ENCODE measurements around the gene TRAK2. TPM values are rescaled to one million over a fixed set of nuclear protein-coding genes. Genes with fewer than 3 reads are reported as not detected.

The TRAK2 gene
- polyA plus RNA-seq, 1 of the 3 experiments (the other 2 are of a cell fraction): 10.4 TPM

GRCh38 chr2:201345625-201346213 lies 105.5 kb downstream of the TRAK2 start:
- TF ChIP-seq FOXM1 (IDR thresholded peaks at IDR 0.05; ENCODE audit: low read depth) (no peak), SIN3A (IDR thresholded peaks at IDR 0.05; ENCODE audit: borderline replicate concordance, low read depth, low read length) (no peak), TEAD4 (IDR thresholded peaks at IDR 0.05; ENCODE audit: borderline replicate concordance, insufficient read depth) (no peak), PBX3 (IDR thresholded peaks at IDR 0.05) (no peak)
- H3K4me1 ChIP-seq (ENCODE audit: control insufficient read depth in 1 of 2, insufficient read depth in 2 of 2, low read depth in 1 of 2, low read length in 1 of 2): no peaks in the 10 kb centered on the region
- ChIA-PET CTCF (interaction anchor here (1.1 kb wide), 1 partner anchor 126 kb away, joined by 3 read pairs; no protein-coding TSS in a partner anchor), POLR2A (interaction anchor here (1.2 kb wide), 1 partner anchor 9 kb away, joined by 3 read pairs; no protein-coding TSS in a partner anchor)
- DNase-seq: no peak
- no peak overlapping the region for H3K9ac ChIP-seq
- H3F3A ChIP-seq (replicated peaks; ENCODE audit: insufficient read depth): no peaks in the 10 kb centered on the region
- peaks cover 3 to 8% of the 10 kb centered on the region in 2 experiments for H3K36me3 ChIP-seq (replicated peaks in 1 of 2; ENCODE audit: control insufficient read depth in 1 of 2, insufficient read depth in 2 of 2, low read length in 1 of 2)
- no peak overlapping the region for H3K27ac ChIP-seq (ENCODE audit: low read depth in 2 of 2, low read length in 1 of 2)
- 89% methylated on average over 7 of the region's 7 CpGs for WGBS (ENCODE audit: low lambda C conversion rate)
- H2AFZ ChIP-seq (ENCODE audit: low read depth): no peak overlapping the region
- no peaks in the 10 kb centered on the region for H3K9me3 ChIP-seq
- H3K4me2 ChIP-seq: no peak overlapping the region
- no peaks in the 10 kb centered on the region for H3K27me3 ChIP-seq (ENCODE audit: insufficient read depth)
- no peaks in the 10 kb centered on the region for H3K79me2 ChIP-seq (ENCODE audit: insufficient read depth)
- H3K9me2 ChIP-seq: no peaks in the 10 kb centered on the region
- H4K20me1 ChIP-seq (ENCODE audit: insufficient read depth): no peaks in the 10 kb centered on the region
- H3K4me3 ChIP-seq (ENCODE audit: low read depth in 2 of 2, low read length in 1 of 2): no peak overlapping the region

- ChIA-PET CTCF (interaction anchor here (1.1 kb wide), 1 partner anchor 127 kb away, joined by 3 read pairs; no protein-coding TSS in a partner anchor), POLR2A (no interaction called here)
- H3F3A ChIP-seq (replicated peaks; ENCODE audit: insufficient read depth): no peaks in the 10 kb centered on the region
- H3K27ac ChIP-seq (ENCODE audit: low read depth in 2 of 2, low read length in 1 of 2): no peak overlapping the region
- no peaks in the 10 kb centered on the region for H4K20me1 ChIP-seq (ENCODE audit: insufficient read depth)
- no peak overlapping the region for H2AFZ ChIP-seq (ENCODE audit: low read depth)
- 88% methylated on average over 1 of the region's 1 CpG for WGBS (ENCODE audit: low lambda C conversion rate)
- no peaks in the 10 kb centered on the region for H3K27me3 ChIP-seq (ENCODE audit: insufficient read depth)
- H3K36me3 ChIP-seq (replicated peaks in 1 of 2; ENCODE audit: control insufficient read depth in 1 of 2, insufficient read depth in 2 of 2, low read length in 1 of 2): peaks cover 6 to 8% of the 10 kb centered on the region in 2 experiments
- DNase-seq: no peak
- no peak overlapping the region for H3K9ac ChIP-seq
- H3K4me1 ChIP-seq (ENCODE audit: control insufficient read depth in 1 of 2, insufficient read depth in 2 of 2, low read depth in 1 of 2, low read length in 1 of 2): no peaks in the 10 kb centered on the region
- no peak overlapping the region for H3K4me2 ChIP-seq
- no peak overlapping the region for H3K4me3 ChIP-seq (ENCODE audit: low read depth in 2 of 2, low read length in 1 of 2)
- H3K9me3 ChIP-seq: no peaks in the 10 kb centered on the region
- H3K79me2 ChIP-seq (ENCODE audit: insufficient read depth): no peaks in the 10 kb centered on the region
- TF ChIP-seq IRF3 (IDR thresholded peaks at IDR 0.05; ENCODE audit: low read depth, low read length): no peak
- TF ChIP-seq NRF1 (IDR thresholded peaks at IDR 0.05; ENCODE audit: low read depth, low read length): no peak
- TF ChIP-seq RCOR1 (IDR thresholded peaks at IDR 0.05; ENCODE audit: low read length): no peak
- TF ChIP-seq GABPA (IDR thresholded peaks at IDR 0.05; ENCODE audit: low read depth): no peak
- TF ChIP-seq REST (IDR thresholded peaks at IDR 0.05; ENCODE audit: low read depth, low read length): no peak
- TF ChIP-seq FOSL2 (IDR thresholded peaks at IDR 0.05; ENCODE audit: borderline replicate concordance, low read depth): no peak
- no peak for TF ChIP-seq FOXJ3 (CRISPR knock-in tag; IDR thresholded peaks at IDR 0.05)
- no peak for TF ChIP-seq EZH2phosphoT487 (IDR thresholded peaks at IDR 0.05; ENCODE audit: borderline replicate concordance, low read depth)
- no peak for TF ChIP-seq FOXM1 (IDR thresholded peaks at IDR 0.05; ENCODE audit: low read depth)
- no peak for TF ChIP-seq ELF1 (IDR thresholded peaks at IDR 0.05)
- no peak for TF ChIP-seq MAX (IDR thresholded peaks at IDR 0.05; ENCODE audit: low read depth)
- no peak for TF ChIP-seq RXRA (IDR thresholded peaks at IDR 0.05; ENCODE audit: borderline replicate concordance, low read depth)
- no peak for TF ChIP-seq TAF1 (IDR thresholded peaks at IDR 0.05; ENCODE audit: borderline replicate concordance, low read depth, low read length)
- no peak for TF ChIP-seq GATA2 (CRISPR knock-in tag; IDR thresholded peaks at IDR 0.05)
- no peak for TF ChIP-seq MEF2A (IDR thresholded peaks at IDR 0.05; ENCODE audit: borderline replicate concordance, low read depth)
- TF ChIP-seq SMC3 (IDR thresholded peaks at IDR 0.05; ENCODE audit: low read depth, low read length): no peak
- no peak for TF ChIP-seq YY1 (IDR thresholded peaks at IDR 0.05; ENCODE audit: low read depth)
- TF ChIP-seq RFX5 (IDR thresholded peaks at IDR 0.05; ENCODE audit: low read length): no peak
- H3K9me2 ChIP-seq: no peaks in the 10 kb centered on the region
Measured at GRCh38 chr2:201344663-201345366, 106.4 kb downstream of the TRAK2 start.
